ENCODE measurements around the gene STK38.

The STK38 gene

DNA sequence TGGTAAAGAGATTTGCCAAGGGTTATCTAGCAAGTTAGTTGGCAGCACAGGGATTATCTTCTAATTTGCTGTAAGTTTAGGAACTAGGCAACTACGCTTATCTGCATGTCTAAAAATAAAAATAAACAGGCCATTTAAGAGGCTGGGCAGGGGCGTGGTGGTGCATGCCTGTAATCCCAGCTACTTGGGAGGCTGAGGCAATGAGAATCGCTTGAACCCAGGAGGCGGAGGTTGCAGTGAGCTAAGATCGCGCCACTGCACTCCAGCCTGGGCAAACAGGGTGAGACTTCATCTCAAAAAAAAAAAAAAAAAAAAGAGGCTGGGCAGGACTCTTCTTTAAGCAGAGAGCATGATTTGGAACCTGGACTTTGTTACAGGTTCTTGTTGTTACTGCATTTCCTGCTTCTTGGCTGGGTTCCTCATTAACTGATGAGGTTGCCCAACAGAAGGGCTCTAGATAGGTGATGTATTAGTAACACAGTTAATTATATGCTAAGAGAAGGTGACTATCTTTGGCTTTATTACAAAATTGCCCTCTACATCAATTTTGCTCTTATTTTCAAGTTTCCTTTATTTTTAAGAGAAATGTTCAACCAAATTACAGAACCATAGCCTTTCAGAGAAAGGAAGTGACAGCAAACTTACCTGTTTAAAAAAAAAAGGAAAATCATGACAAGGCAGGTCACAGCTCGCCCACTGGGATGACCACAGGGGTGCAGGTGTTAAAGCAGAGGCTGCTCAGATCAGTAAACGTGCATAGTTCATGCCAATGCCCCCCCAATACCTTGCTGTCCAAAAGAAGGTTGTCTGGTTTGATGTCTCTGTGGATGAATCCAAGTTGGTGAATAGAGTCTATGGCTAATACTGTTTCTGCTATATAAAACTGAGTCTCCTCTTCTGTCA, 32.5 kb downstream of the STK38 start:
- peaks cover 10% of the 10 kb centered on the region for H3K36me3 ChIP-seq

GRCh38 chr6:36510365-36510764, 36.9 kb downstream of the STK38 start:
- H3K4me3 ChIP-seq (ENCODE audit: low read depth, low read length) = no peak overlapping the region
- no peaks in the 10 kb centered on the region for H3K27me3 ChIP-seq
- no peaks in the 10 kb centered on the region; the same call in 1 of the 2 replicates for H3K4me1 ChIP-seq
- no peaks in the 10 kb centered on the region for H3K9me3 ChIP-seq
- H3K36me3 ChIP-seq = peaks cover 13% of the 10 kb centered on the region
- peak; percentile 53 for DNase-seq
- no peak for TF ChIP-seq CTCF (IDR thresholded peaks at IDR 0.05; ENCODE audit: low read depth, low read length)

More for the DNA sequence above, 32.5 kb downstream of the STK38 start:
- Histone ChIP-seq H3K9me3 (no peaks in the 10 kb centered on the region), H3K27me3 (no peaks in the 10 kb centered on the region), H3K4me1 (no peaks in the 10 kb centered on the region; the same call in 1 of the 2 replicates), H3K4me3 (ENCODE audit: low read depth, low read length) (no peak overlapping the region)
- TF ChIP-seq CTCF (IDR thresholded peaks at IDR 0.05; ENCODE audit: low read depth, low read length) = no peak
- DNase-seq = no peak

- DNase-seq = no peak
- no peak for TF ChIP-seq CTCF (IDR thresholded peaks at IDR 0.05; ENCODE audit: low read depth, low read length)
- Histone ChIP-seq H3K36me3 (peaks cover 13% of the 10 kb centered on the region), H3K27me3 (no peaks in the 10 kb centered on the region), H3K4me1 (no peaks in the 10 kb centered on the region; the same call in 1 of the 2 replicates), H3K4me3 (ENCODE audit: low read depth, low read length) (no peak overlapping the region), H3K9me3 (no peaks in the 10 kb centered on the region)
Observed at GRCh38 chr6:36508532-36508931, 38.7 kb downstream of the STK38 start.

DNA sequence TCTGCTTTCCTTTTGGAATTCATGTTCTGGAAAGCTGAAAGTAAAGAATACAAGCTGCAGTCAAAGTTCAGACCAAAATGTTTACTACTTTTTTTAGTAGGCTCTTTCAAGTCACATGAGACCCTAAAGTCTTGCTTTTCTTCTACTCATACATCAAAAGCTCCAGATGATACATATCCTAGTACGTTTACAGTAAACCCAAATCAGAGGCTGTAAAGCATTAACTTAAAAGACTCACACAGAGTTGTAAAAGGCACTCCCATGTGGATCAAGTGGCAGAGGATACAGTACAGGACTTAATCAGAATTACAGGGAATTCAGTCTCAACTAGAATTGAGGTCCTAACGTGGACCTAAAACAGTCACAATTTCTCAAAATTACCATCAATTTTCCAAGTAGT, 40.7 kb downstream of the STK38 start:
- H3K4me1 ChIP-seq = no peaks in the 10 kb centered on the region; the same call in 1 of the 2 replicates
- H3K36me3 ChIP-seq = peaks cover 10% of the 10 kb centered on the region
- DNase-seq = no peak
- H3K9me3 ChIP-seq = no peaks in the 10 kb centered on the region
- H3K27me3 ChIP-seq = no peaks in the 10 kb centered on the region
- TF ChIP-seq CTCF (IDR thresholded peaks at IDR 0.05; ENCODE audit: low read depth, low read length) = no peak
- H3K4me3 ChIP-seq (ENCODE audit: low read depth, low read length) = no peak overlapping the region

DNA sequence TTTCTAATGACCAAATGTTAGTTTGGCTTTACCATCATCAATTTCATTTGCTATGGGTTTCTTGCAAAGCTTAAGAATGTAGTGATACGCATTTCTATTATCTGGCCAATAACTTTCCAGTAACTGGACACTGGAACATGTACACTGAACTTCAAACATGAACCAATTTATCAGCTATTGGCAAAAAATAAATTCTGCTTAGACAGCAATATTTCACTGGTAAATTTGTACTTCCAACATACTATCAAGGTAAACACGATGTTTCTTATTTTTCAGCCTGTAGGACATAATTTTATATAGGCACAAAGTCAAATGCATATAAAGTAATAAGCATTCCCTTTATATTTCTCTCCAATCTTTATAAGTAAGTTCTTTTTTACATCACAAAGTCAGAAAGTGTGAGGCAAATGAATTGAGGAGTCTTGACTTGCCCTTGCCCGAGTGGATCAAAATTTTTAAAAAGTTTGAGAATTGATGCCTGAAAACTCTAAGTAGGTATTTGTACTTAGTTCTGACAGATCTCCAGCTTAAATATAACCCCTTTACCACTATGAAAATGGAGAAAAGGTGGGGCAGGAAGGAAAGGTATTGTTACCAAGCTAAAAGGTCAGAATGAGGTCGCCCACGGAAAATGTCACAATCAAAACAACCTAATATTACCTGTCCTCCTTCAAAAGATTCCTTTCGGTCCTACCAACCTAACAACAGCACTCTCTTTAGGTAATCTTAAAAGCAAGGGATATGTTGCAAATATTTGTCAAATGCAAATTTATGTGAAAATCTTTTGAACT, 41.3 kb downstream of the STK38 start:
- H3K36me3 ChIP-seq = peaks cover 10% of the 10 kb centered on the region
- H3K4me1 ChIP-seq = no peaks in the 10 kb centered on the region; the same call in 1 of the 2 replicates
- no peak for TF ChIP-seq CTCF (IDR thresholded peaks at IDR 0.05; ENCODE audit: low read depth, low read length)
- H3K9me3 ChIP-seq = no peaks in the 10 kb centered on the region
- no peak for DNase-seq
- no peak overlapping the region for H3K4me3 ChIP-seq (ENCODE audit: low read depth, low read length)
- H3K27me3 ChIP-seq = no peaks in the 10 kb centered on the region

Data from BE2C (cell line).